ENCODE results near the gene HS6ST2.
A peak's percentile ranks its signal among the peaks of the same experiment; 100 is the strongest.

DNA sequence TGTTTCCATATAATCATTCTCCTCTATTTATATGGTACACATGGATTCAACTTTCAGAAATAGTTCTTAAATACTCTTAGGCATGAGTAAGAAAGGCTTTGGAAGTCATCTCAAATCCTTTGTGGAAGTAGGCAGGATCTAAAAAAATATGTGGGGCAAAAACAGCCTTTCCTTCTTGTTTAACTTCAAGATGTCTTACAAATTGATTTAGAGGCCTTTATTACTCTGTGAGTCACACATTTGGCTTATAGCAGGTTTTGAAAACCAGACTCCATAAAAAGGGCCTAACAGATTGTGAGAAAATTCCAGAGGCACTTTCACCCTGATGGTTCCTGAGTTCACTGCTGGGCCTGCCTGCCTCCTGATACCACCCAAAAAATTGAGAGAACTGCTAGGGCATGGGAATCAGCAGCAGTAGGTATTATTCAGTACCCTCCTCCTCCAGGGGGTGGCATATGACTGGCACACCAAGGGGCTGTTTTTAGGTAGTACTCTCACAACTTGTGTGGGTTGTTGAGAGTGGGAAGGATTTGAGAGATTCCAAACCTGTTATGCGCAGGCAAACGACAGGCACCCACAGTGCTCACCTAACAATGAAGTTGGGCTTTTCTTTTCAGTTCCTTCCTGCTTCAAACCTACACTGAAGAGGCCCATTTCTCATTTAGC, 306.9 kb downstream of the HS6ST2 start:
- TF ChIP-seq, protein P1, sequence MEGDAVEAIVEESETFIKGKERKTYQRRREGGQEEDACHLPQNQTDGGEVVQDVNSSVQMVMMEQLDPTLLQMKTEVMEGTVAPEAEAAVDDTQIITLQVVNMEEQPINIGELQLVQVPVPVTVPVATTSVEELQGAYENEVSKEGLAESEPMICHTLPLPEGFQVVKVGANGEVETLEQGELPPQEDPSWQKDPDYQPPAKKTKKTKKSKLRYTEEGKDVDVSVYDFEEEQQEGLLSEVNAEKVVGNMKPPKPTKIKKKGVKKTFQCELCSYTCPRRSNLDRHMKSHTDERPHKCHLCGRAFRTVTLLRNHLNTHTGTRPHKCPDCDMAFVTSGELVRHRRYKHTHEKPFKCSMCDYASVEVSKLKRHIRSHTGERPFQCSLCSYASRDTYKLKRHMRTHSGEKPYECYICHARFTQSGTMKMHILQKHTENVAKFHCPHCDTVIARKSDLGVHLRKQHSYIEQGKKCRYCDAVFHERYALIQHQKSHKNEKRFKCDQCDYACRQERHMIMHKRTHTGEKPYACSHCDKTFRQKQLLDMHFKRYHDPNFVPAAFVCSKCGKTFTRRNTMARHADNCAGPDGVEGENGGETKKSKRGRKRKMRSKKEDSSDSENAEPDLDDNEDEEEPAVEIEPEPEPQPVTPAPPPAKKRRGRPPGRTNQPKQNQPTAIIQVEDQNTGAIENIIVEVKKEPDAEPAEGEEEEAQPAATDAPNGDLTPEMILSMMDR (IDR thresholded peaks at IDR 0.05), result peak; percentile 23
- no peak for TF ChIP-seq EZH2 (IDR thresholded peaks at IDR 0.05)

All from neural progenitor cell (in vitro differentiated cells).